A549 treated with CORT108297 at 1 μM for 4 hours (cell line): ENCODE measurements around the gene NUTM1. TPM values are rescaled to one million over a fixed set of nuclear protein-coding genes. Genes with fewer than 3 reads are reported as not detected.

Experiments
- total RNA-seq: library from RNA; stranded (reverse); fragments of 200-300 nt; extraction: Qiagen RNA extraction; gene quantifications from 5 replicates; pipeline ENCODE4 v1.2.3, GENCODE V29; 2022

The NUTM1 gene
- total RNA-seq = not detected in 5 replicates

GRCh38 chr15:34342737-34343575 is at the start of gene NUTM1, which contains the start of gene NOP10:
TSS of gene NUTM1 (plus strand) at chr15:34343315. CDS start at chr15:34343697, 382 bp downstream.
TSS of gene NOP10 (minus strand) at chr15:34343136. CDS start at chr15:34343073, 63 bp downstream.

GRCh38 chr15:34337557-34338306 is 5.4 kb upstream of the NUTM1 start, which contains the start of gene SLC12A6:
TSS of gene SLC12A6 (minus strand) at chr15:34337781. CDS start at chr15:34336680, 1,101 bp downstream.

GRCh38 chr15:34367101-34368081 is 24.3 kb downstream of the NUTM1 start, which contains the start of gene LPCAT4:
TSS of gene LPCAT4 (minus strand) at chr15:34367196. CDS start at chr15:34367100, 96 bp downstream.

Other genes starting within 250 kb of the NUTM1 start
- 135 to 153 TPM (median 141 TPM) in 5 replicates for gene EMC7, start 241.5 kb upstream of the NUTM1 start, total RNA-seq
- 1.2 to 1.6 TPM (median 1.5 TPM) in 5 replicates for gene PGBD4, start 241.2 kb upstream of the NUTM1 start, total RNA-seq
- gene KATNBL1, start 133.2 kb upstream of the NUTM1 start, total RNA-seq = 29.1 to 41.6 TPM (median 33.1 TPM) in 5 replicates
- 196 to 214 TPM (median 199 TPM) in 5 replicates for gene EMC4, start 118.3 kb upstream of the NUTM1 start, total RNA-seq
- 4.5 to 8.2 TPM (median 5.3 TPM) in 5 replicates for gene SLC12A6, start 5.5 kb upstream of the NUTM1 start, total RNA-seq
- gene NOP10, start 179 bp upstream of the NUTM1 start, total RNA-seq = 532 to 604 TPM (median 553 TPM) in 5 replicates
- gene LPCAT4, start 23.9 kb downstream of the NUTM1 start, total RNA-seq = 47.2 to 67.3 TPM (median 63.6 TPM) in 5 replicates
- 4.7 to 10.2 TPM (median 8.4 TPM) in 5 replicates for gene GOLGA8A, start 94.5 kb downstream of the NUTM1 start, total RNA-seq
- gene GOLGA8B, start 240.3 kb downstream of the NUTM1 start, total RNA-seq = 14.7 to 21.4 TPM (median 16.9 TPM) in 5 replicates